GM18508 (cell line): ENCODE measurements around the gene MAP3K4.

ENCODE experiments used
- ATAC-seq: cut with Tn5 transposase; IDR thresholded peaks from one replicate; pipeline ENCODE4 v1.9.1; 2021; ENCODE audit warnings: moderate number of reproducible peaks; ENCODE audit not compliant: insufficient read depth, unreplicated experiment

Gene MAP3K4

DNA sequence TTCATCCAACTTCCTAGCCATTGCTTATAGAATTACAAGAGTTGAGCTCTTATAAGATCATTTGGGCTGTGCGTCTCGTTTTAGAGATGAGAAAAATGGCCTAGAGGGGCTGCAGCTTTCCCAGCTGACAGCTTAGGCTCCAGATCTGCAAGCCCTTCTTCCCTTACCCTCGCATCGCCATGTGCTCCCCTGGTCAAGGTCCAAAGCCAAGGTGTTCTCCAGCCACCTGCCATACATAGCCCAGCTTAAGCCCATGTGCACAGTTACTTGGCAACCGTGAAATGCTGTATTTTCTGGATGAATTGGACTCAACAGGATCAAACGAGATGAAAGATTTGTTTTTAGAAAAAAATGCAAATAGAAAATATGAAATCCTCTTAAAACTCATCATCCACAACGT is 7.9 kb downstream of the MAP3K4 start:
- no peak for ATAC-seq

DNA sequence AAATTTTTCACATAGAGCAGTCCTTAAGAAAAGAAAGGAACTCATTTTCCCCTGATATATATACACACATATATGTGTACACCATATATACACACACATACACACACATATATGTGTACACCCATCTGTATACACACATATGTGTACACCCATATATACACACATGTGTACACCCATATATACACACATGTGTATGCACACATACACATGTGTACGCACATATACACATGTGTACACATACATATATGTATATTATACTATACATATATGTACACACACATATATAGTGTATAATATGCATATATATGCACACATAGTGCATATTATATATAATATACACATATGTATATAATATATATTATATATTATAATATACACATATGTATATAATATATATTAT is 9.1 kb downstream of the MAP3K4 start:
- ATAC-seq, result no peak

DNA sequence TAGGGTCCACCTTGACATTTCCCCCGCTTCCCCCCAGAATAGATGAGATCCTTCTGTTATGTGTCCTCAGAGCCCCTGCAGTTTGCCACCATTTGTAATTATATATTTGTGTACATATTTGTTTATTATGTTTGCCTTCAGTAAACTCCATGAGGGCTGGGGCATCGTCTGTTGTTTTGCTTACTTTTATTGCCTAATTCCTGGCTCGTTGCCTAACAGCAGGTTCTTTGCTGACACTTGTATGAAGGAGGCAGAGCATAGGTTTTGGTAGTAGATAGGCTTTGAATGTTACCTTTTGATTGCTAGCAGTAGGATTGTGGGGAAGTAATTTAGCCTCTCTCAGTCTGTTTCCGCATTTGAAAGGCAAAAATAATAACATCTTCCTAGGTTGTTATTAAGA is 9.9 kb downstream of the MAP3K4 start:
- no peak for ATAC-seq

DNA sequence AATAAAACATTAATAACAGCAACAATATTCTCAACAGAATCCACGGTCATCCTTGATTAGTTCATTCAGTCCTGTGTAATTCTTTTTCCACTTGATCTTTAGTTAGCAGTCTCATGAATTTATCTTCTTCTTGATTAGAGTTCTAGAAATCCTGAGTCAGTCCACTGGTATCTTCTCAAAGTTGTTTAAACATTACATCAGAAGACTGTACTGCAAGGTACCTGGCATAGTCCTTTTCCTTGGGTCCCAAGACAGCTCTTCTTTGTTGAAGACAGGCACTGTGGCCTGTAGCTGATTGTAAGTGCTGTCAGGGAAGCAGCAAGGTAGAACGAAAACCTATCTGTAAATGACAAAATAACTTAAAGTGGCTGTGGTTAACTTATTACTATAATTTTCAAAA is 11.8 kb downstream of the MAP3K4 start:
- ATAC-seq, result no peak

DNA sequence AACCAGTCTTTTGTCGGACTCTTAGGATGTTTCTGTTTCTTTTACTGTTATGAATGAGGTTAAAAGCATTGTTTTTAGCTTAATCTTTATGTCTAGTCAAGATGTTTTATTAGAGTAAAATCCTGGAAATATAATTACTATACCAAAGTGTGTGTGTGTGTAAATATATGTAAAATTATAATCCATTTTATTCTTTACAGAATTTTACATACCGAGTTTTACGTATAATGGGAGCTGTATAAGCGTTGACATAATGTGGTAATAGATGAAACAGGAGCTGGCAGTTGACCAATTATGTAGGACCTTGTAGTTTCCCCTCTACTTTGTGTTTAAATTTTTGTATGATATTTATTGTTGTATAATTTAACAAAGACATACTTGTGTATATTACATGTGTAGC is 16.7 kb downstream of the MAP3K4 start:
- ATAC-seq, result no peak

DNA sequence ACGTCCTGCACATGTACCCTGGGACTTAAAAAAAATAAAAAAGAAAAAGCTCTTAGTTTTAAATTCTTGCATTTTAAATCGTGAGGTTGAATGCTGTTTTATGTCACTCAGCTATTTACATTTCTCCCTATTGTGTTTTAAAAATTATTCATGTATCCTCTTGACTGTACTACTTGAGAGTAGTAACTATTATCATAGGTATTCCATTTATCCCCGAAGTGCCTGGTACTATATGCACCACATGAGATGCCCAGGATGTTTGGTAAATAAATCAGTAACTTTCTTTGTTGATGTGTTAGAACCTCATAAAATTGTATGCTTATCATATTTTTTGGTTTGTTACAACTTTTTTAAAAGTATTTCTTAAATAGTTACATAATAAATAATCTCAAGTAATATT is 18.4 kb downstream of the MAP3K4 start:
- ATAC-seq, result no peak

DNA sequence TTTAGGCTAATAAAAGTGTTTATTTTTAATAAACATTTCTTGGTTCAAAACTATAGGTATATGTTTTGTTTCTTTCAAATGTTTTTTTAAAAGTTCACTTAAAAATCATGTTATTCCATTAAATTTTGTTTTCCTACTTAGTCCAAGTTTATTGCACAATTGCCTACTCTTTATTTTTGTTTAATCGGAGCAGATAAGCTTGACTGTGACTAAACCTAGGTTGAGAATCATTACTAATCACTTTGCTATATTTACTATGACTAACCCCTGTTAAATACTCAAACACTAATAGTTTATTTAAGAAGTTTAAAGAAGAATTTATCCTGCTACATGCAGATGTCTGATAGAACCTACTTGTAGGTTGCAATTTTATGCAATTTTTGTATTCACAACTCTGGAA is 18.8 kb downstream of the MAP3K4 start:
- no peak for ATAC-seq

DNA sequence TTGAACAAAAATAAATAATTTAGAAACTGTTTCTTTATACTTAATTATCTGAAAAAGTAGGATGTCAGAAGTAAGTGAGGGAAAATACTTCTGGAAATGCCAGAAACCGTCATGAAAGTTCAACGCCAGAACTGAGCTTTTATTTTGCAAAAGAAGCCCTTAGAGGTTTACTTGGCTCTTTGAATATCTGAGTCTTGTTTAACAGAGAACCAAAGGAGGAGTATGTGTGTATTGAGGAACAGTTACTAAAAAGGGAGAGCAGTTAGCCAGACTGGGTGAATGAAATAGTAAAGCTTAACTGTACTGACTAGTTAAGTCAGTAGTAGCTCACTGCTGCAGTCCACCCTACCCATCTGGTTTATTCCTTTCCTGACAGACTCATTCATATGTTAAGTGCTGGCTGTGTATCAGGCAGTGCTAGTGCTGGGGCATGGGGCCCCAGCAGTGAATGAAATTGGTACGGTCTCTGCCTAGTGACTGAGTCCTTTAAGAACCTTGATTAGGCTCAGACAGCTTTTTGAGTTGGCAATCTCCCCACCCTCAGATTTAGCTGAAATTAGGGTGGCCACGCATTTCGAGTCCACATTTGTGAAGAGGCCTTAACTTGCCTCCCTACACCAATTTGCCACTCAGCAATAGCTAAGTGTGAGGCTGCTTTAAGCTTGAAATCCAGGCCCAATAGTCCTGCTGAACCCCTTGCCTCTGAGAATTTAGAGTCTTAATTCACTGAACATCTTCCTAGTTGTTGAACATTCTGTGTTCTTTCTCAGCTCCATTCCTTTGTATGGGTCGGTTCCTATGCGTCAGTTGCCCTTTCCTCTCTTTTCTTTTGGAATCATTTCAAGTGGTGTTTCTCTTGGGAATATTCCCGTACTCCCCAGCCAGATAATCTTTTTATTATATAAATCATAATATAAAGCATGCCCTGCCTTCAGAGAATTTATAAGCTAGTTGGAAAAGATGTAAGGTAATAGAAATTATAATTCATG is 20.2 kb downstream of the MAP3K4 start:
- no peak for ATAC-seq

DNA sequence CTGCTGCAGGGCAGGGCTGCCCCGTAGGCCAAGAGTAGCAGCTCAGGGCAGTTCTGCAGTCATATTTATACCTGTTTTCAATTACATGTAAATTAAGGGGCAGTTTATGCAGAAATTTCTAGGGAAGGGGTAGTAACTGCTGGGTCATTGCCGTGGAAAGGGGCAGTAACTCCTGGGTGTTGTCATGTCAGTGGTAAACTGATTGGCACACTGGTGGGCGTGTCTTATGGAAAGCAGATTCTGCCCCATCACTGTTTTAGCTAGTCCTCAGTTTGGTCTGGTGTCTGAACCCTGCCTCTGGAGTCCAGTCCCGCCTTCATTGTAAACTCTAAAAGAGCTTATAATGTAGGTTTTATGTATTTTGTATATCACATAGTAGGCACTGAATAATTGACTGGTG is 22.1 kb downstream of the MAP3K4 start:
- no peak for ATAC-seq

DNA sequence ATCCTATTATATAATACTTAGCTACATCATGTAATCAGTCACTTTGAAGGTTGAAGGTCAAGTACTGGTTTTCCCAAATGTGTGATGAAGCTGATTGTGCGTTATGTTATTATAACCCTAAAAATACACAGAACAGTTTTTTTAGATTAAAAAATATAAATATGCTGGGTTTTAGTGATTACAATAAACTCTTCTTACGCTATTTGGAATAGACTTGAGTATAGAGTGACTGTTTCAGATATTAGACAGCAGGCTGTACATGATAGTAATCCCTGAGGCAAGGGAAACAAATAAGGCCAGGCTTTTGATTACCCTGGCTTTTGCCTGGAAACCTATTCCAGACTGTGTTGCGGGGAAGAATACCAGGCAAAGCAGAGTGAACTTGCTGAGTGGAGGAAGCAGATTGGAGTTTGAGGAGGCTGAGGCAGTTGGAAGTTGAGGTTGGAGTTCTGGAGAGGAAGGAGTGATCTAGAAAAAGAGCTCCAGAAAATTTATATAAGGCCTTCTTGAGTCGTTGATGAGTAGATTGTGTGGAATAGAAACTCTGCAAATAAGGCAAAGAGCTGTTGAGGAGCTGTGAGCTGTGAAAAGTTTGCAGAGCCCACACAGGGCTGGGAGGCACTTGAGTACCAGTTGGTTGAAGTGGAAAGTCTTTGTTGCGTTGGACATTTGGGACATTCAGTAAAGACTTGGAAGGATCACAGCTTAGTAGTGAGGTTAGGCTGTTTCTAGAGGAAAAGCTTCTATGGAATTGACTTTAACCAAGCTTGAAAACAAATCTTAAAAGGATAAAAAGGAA is 26.4 kb downstream of the MAP3K4 start:
- no peak for ATAC-seq

DNA sequence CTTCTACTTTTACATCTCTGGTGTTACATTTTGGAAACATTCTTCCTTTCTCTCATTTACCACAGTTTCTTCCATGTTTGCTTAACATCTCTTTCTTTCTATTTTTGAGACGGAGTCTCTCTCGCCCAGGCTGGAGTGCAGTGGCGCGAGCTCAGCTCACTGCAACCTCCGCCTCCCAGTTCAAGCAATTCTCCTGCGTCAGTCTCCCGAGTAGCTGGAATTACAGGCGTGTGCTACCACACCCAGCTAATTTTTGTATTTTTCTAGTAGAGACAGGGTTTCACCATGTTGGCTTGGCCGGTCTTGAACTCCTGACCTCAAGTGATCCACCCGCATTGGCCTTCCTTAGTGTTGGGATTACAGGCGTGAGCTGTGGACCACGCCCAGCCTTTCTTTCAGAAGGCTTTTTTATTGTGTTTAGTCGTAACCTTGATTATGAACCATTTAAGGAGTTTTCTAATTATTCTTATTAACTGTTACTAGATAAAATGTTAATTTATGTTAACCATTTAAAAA is 27.8 kb downstream of the MAP3K4 start:
- ATAC-seq, result no peak

DNA sequence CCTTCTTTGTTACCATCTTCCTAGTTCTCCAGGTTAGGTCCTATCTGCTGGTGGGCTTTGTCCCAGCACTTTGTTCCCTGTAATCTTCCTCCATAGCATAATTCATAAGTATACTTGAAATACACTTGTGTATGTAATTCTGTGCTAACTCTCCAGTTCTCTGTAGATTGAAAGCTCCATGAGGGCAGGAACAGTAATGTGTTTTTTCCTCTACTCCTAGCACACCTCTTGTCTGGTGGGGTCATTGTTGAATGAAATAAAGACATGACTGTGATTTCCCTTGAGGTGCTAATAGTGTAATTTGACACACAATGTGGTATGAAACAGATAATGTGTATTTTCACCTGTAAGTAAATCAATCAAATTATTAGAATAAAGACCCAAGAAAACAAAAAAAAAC is 30.0 kb downstream of the MAP3K4 start:
- no peak for ATAC-seq

DNA sequence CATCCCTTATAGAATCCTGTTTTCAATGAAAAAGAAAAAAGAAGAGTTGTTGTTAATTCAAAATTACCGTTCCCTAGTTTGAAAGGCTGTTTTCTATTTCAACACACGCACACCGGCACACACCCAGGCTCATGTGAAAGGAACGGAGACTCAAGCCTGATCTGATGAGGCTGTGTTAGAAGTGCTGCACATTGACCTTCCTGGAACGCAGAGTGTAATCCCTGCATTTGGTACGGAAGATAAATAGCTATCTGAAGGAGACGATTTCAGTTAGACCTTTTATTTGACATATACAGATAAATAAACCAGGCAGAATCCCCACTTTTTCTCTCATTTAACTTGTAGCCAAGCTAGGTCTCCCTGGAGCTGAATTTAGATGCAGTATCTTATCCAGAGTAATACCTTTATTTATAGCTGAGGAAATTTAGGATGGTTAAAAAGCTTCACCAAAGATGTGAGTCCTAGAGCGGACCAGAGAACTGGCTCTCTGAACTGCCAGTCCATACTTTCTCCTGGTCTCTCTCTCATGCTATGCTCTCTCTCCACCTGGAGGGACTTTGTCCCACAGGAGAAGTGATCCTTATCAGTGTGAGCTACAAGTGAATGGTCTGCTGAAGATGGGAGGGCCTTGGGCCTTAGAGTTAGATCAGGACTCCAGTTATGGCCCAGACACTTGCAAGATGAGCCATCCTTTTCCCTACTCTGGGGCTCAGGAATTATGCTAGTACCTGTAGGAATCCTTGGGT is 30.6 kb downstream of the MAP3K4 start:
- ATAC-seq, result no peak

DNA sequence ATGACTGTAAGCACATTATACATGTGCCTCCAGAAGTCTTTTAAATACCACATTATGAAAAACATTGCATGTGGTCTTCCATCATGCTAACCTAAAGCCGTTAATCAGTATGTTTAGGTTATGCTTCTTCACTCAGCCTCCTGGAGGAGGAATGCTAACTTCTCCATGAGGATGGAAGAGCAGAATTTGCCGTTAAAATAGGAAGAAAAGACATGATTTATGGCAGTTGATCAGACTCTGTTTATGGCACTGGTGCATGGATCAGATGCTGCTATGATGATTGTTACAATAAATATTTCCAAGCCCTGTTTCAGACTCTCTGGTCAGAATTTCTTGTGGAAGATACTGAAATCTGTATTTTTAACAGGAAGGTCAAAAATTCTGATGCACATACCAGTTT is 31.7 kb downstream of the MAP3K4 start:
- no peak for ATAC-seq

DNA sequence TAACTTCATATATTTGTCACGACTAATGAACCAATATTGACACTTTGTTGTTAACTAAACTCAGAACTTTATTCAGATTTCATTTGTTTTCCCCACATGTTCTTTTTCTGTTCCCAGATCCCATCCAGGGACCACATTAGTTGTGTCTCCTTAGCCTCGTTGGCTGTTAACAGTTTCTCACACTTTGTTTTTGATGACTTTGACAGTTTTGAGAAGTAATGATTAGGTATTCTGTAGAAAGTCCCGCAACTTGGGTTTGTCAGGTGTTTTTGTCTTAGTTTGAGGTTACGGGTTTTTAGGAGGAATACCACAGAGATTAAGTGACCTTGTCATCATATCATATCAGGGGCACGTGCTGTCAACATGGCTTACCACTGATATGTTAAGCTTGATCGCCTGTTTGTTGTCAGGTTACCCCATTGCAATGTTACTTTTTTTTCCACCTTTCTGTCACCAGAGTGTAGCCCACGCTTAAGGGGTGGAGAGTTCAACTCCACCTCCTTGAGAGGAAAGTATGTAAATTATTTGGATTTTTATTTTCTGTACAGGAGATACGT is 32.9 kb downstream of the MAP3K4 start:
- ATAC-seq, result no peak

DNA sequence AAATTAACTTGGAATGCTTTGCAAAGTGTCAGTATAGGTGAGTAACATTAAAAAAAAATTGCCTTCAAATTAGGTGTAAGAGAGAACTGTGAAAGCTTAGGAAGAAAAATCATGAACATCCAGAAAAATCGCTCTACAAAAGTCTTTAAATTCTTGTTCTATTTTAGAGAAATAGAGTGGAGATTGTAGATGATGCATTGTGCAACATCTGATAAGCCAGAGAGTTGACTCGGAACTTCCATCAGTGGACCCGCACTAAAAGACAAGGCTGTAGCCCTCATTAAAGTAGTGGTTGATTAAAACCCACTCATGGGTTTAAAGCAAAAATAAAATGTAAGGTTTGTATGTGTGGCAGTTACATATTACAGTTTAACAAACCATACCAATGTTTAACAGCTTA is 35.8 kb downstream of the MAP3K4 start:
- no peak for ATAC-seq

DNA sequence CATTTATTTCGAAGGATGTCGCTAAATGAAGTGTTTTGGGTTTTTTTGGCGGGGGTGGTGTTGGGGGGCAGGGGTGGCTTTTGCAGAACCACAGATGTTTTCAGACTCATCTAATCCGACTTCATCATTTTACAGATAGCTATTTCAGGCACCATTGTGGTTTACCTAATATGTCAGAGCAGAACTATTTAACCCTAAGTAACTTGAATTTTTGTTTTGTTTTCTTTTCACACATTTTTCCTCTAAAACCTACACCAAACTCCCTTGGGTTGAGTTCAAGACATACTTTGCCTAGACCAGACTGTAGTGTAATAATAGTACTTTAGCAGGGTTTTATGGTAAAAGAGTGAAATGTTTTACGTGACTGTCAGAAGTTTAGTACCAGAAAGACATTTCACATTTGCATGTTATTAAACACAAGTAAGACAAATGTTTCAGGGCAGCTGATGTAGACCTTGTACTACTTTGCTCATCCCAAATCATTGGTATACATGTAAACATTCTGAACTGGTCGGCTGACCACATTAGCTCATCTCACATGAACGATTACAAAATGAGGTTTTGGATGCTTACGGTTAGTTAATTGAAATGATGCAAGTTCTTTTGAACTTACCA is 37.7 kb downstream of the MAP3K4 start:
- ATAC-seq, result peak; percentile 69

DNA sequence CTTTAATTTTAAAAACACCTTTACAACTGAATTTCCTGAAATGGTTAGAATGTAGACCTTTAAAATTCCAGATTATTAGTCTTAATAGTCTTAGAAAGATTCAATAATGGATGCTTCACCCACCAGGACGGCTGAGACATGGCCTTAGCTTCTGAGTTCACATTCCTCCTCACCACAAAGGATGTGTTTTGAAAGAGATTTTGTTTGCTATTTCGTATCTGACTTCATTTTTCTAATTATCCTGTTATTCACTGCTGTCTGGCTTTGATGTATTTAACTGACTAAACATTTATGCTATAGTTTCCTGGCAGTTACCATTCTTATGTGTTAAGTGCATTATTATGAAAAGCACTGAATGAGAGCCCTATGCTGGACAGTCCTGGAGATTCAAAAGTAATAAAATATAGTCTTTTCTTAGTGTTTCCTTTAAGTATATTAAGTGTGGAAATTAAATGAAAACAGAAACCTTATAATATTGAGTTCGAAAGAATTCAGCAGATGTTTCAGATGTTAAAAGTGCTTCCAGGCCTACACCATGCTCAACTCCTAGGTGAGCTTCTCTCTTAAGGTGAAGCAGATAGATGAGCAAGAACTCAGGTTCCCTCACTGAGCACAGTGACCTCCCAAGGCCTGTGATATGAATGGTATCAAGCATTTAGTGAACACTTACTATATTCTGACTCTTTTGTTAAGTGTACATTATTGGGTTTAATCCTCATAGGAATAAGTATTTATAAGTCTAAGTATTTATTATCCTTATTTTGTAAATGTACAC is 40.3 kb downstream of the MAP3K4 start:
- ATAC-seq, result no peak

DNA sequence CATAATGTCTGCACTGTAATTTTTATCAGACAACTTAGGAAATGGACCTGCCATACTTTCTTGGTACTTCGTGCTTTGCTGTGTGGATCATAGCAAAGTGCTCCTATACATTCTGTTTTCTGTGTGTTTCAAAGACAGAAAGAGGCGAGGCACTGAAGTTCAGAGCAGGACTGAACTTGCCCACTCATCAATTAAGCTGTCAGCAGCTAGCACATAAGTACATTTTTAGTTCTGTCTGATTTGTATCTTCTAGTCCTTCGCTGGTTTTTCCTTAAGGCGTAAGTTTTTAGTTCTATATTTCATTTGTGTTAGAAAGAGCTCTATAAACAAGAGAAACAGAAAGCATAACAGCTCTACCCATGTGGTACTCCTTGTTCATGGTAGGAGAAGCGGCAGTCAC is 42.1 kb downstream of the MAP3K4 start:
- no peak for ATAC-seq
